ENCODE measurements around the gene INTS13. TPM values are rescaled to one million over a fixed set of nuclear protein-coding genes. Genes with fewer than 3 reads are reported as not detected.

Gene INTS13
- total RNA-seq, 4 donors from 2014 or later, result 15.7 to 30.5 (median 18.4) TPM

DNA sequence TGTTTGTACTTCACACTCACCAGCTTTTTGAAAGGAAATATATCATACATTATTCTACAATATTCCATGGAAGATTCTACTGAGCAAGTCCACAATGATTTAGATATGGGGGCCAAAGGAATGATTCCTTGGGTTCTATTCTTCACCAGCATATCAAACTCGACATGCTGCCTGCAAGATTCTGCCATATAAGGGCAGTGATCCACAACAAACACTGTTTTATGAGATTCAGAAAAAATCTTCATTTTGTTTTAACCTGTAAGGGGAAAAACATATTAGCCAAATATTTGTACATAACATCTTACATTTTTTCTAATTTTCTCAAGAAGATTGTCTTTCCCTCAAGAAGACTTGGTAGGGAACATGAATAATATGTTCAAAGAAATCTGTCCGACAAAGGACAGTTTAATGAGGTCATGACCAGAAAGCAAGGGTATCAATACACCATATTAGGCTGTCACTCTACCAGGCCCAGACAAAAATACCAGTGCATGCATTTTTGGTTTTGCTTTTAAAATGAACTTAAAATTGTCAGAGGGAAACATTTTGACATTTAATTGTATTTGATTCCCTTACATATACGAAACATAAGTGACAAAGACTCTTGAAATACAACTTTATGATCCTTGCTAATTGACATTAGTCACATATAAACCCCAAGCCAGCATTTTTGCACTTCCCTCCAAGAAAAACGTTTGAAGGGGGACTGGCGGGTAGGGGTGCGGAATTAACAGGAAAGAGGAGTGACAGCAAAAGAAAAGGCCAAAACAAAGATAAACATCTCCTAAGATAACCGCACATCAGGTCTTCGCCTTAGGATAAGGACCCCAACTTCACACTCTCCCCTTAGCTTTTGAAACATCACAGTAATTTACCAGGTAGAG lies 980 bp downstream of the INTS13 start:
- Histone ChIP-seq H3K36me3 (no peaks in the 10 kb centered on the region), H3K4me1 (peaks cover 28 to 36% of the 10 kb centered on the region in 2 donors), H3K4me3 (replicated peaks in 1 of 3) (peak overlapping the region in 1 of 3 donors; percentile 85), H3K27me3 (no peaks in the 10 kb centered on the region), H3K9me3 (no peaks in the 10 kb centered on the region), H3K27ac (no peak overlapping the region)
- intact Hi-C loops (cut with DNase I), result no loop called here
- no peak for DNase-seq
- 25 to 32% methylated on average over 8 of the region's 8 CpGs for WGBS, 2 donors
- no peak for TF ChIP-seq POLR2A (IDR thresholded peaks at IDR 0.05)
- TF ChIP-seq, protein P1, sequence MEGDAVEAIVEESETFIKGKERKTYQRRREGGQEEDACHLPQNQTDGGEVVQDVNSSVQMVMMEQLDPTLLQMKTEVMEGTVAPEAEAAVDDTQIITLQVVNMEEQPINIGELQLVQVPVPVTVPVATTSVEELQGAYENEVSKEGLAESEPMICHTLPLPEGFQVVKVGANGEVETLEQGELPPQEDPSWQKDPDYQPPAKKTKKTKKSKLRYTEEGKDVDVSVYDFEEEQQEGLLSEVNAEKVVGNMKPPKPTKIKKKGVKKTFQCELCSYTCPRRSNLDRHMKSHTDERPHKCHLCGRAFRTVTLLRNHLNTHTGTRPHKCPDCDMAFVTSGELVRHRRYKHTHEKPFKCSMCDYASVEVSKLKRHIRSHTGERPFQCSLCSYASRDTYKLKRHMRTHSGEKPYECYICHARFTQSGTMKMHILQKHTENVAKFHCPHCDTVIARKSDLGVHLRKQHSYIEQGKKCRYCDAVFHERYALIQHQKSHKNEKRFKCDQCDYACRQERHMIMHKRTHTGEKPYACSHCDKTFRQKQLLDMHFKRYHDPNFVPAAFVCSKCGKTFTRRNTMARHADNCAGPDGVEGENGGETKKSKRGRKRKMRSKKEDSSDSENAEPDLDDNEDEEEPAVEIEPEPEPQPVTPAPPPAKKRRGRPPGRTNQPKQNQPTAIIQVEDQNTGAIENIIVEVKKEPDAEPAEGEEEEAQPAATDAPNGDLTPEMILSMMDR (IDR thresholded peaks at IDR 0.05), result no peak

DNA sequence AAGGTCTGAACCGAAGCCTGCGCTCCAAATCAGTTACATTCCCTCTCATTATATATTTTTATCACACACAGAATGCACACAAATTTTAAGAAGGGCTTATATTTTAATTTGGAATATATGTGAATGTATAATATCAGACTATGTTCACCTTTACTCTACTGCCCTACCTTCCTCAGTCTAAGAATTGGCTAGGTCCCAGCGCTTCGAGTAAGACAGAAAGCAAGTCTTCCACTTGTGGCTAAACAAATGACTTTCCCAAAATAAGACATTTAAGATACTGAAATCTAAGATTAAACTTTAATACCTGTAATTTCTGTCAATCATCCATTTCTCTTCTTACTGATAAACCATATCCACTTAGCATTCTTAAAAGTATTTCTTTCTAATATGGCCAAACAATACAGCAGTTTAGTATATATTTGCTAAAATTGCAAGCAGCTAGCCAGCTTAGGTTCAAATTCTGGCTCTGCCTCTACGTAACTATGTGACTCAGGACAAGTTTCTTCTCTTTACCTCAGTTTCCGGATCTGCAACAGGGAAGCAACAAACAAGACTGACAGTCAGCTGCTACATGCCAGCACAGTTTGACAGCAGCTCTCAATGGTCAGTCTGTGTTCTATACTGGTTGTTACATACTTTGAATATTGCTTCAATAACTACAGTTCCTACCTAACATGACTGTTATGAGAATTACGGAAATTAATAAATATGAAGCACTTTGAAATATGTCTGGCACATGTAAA lies 2.0 kb downstream of the INTS13 start:
- Histone ChIP-seq H3K4me1 (peaks cover 23 to 26% of the 10 kb centered on the region in 2 donors), H3K4me3 (replicated peaks in 1 of 3) (no peak overlapping the region), H3K9me3 (no peaks in the 10 kb centered on the region), H3K36me3 (no peaks in the 10 kb centered on the region), H3K27me3 (no peaks in the 10 kb centered on the region), H3K27ac (no peak overlapping the region)
- DNase-seq, result peak in 1 of 2 donors; percentile 4
- no peak for TF ChIP-seq POLR2A (IDR thresholded peaks at IDR 0.05)
- TF ChIP-seq, protein P1 (IDR thresholded peaks at IDR 0.05), result no peak
- intact Hi-C loops (cut with DNase I), result no loop called here
- WGBS, 2 donors, result 83 to 90% methylated on average over 7 of the region's 7 CpGs

DNA sequence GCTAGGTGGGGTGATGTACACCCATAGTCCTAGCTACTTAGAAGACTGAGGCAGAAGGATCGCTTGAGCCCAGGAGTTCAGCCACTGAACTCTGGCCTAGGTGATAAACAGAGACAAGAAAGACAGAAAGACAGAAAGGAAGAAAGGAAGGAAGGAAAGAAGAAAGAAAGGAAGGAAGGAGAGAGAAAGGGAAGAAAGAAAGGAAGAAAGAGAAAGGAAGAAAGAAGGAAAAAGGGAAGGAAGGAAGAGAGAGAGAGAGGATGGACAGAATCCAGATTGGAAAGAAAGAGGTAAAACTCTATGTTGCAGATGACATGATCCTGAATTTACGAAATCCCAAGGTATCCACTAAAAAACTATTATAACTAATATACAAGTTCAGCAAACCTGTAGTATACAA lies 8.2 kb downstream of the INTS13 start:
- H3K4me3 ChIP-seq (replicated peaks in 1 of 3), result no peak overlapping the region
- intact Hi-C loops (cut with DNase I), result no loop called here
- H3K36me3 ChIP-seq, result peaks cover 11 to 20% of the 10 kb centered on the region in 2 donors
- no peaks in the 10 kb centered on the region for H3K4me1 ChIP-seq
- H3K27ac ChIP-seq, result no peak overlapping the region
- no peaks in the 10 kb centered on the region for H3K9me3 ChIP-seq
- no peaks in the 10 kb centered on the region for H3K27me3 ChIP-seq
- DNase-seq, result no peak
- TF ChIP-seq, protein P1 (IDR thresholded peaks at IDR 0.05), result no peak
- TF ChIP-seq POLR2A (IDR thresholded peaks at IDR 0.05), result no peak
- 94 to 97% methylated on average over 2 of the region's 2 CpGs for WGBS, 2 donors

DNA sequence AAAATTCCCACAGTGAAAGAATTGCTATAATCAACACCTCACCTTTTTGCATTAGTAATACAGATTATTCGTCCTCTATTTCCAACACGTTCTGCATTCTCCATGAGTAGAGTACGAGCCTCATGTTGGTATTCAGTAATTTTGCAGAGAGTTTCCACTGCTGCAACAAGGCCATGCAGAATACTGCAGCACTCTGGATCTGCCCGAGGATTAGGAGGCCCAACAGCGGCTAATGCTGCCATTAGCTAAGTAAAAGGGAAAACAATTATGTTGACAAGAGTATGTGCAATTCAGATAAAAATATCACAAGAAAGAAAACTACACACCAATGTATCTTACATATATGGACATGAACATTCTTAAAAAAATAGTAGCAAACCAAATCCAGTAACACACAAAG lies 9.1 kb downstream of the INTS13 start:
- intact Hi-C loops (cut with DNase I), result no loop called here
- H3K9me3 ChIP-seq, result no peaks in the 10 kb centered on the region
- H3K27ac ChIP-seq, result no peak overlapping the region
- H3K4me1 ChIP-seq, result no peaks in the 10 kb centered on the region
- DNase-seq, result no peak
- peaks cover 11 to 24% of the 10 kb centered on the region in 2 donors for H3K36me3 ChIP-seq
- TF ChIP-seq, protein P1 (IDR thresholded peaks at IDR 0.05), result no peak
- TF ChIP-seq POLR2A (IDR thresholded peaks at IDR 0.05), result no peak
- no peaks in the 10 kb centered on the region for H3K27me3 ChIP-seq
- 88 to 94% methylated on average over 5 of the region's 5 CpGs for WGBS, 2 donors
- H3K4me3 ChIP-seq (replicated peaks in 1 of 3), result no peak overlapping the region

DNA sequence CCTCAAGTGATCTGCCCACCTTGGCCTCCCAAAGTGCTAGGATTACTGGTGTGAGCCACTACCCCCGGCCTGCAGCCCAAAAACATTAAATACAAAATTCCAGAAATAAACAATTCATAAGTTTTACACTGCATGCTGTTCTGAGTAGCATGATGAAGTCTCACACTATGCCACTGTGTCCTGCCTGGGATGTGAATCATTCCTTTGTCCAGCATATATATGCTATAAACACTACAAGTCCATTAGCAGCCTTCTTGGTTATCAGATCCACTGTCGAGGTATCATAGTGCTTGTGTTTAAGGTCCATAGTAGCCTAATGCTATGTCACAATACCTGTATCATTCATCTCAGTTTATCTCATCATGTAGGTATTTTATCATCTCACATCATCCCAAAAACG lies 15.9 kb downstream of the INTS13 start:
- Histone ChIP-seq H3K9me3 (no peaks in the 10 kb centered on the region), H3K4me1 (no peaks in the 10 kb centered on the region), H3K36me3 (peaks cover 10 to 17% of the 10 kb centered on the region in 2 donors), H3K27me3 (no peaks in the 10 kb centered on the region), H3K27ac (no peak overlapping the region), H3K4me3 (replicated peaks in 1 of 3) (no peak overlapping the region)
- TF ChIP-seq, protein P1 (IDR thresholded peaks at IDR 0.05), result no peak
- TF ChIP-seq POLR2A (IDR thresholded peaks at IDR 0.05), result no peak
- intact Hi-C loops (cut with DNase I), result no loop called here
- WGBS, 2 donors, result 95% methylated on average over 3 of the region's 3 CpGs
- DNase-seq, result no peak
